KMS-11 (cell line): ENCODE results near the gene DSCAML1.
A peak's percentile ranks its signal among the peaks of the same experiment; 100 is the strongest.

Experiments
- H2AFZ ChIP-seq: fragments of 200-600 bp; sonication (generic); 2 replicates; pipeline ENCODE4 v1.6.1; 2016; ENCODE audit warnings: antibody characterized with exemption, mixed run types, low read depth
- H3K27ac ChIP-seq: fragments of 200-600 bp; sonication (generic); 2 replicates; pipeline ENCODE4 v1.6.1; 2016; ENCODE audit warnings: mild to moderate bottlenecking, mixed run types
- H3K27me3 ChIP-seq: fragments of 200-600 bp; sonication (generic); 2 replicates; pipeline ENCODE4 v1.6.1; 2017; ENCODE audit warnings: mild to moderate bottlenecking, low read depth, mixed run types, moderate library complexity; ENCODE audit not compliant: insufficient read depth
- H3K36me3 ChIP-seq: fragments of 200-600 bp; sonication (generic); 2 replicates; pipeline ENCODE4 v1.6.1; 2017; ENCODE audit warnings: mild to moderate bottlenecking, mixed run types; ENCODE audit not compliant: insufficient read depth
- H3K4me1 ChIP-seq: fragments of 200-600 bp; sonication (generic); 2 replicates; pipeline ENCODE4 v1.6.1; 2016; ENCODE audit warnings: mild to moderate bottlenecking, low read depth, mixed run types; ENCODE audit not compliant: poor library complexity, severe bottlenecking
- H3K4me2 ChIP-seq: fragments of 200-600 bp; sonication (generic); 2 replicates; pipeline ENCODE4 v1.7.0; 2016; ENCODE audit warnings: mild to moderate bottlenecking, mixed run types
- H3K4me3 ChIP-seq: fragments of 200-600 bp; sonication (generic); IDR thresholded peaks from 2 replicates; pipeline ENCODE4 v1.6.1; 2017; ENCODE audit warnings: low read depth, low read length, mixed read lengths; ENCODE audit not compliant: insufficient read depth
- H3K79me2 ChIP-seq: fragments of 200-600 bp; sonication (generic); 2 replicates; pipeline ENCODE4 v1.6.1; 2016; ENCODE audit warnings: low read depth, mixed run types; ENCODE audit not compliant: insufficient read depth
- H3K9ac ChIP-seq: fragments of 200-600 bp; sonication (generic); 2 replicates; pipeline ENCODE4 v1.6.1; 2016; ENCODE audit warnings: mild to moderate bottlenecking, mixed run types
- H4K20me1 ChIP-seq: fragments of 200-600 bp; sonication (generic); 2 replicates; pipeline ENCODE4 v1.6.1; 2016; ENCODE audit warnings: mild to moderate bottlenecking, mixed run types; ENCODE audit not compliant: insufficient read depth
- TF ChIP-seq, protein P1 (sequence below): fragments of 200-600 bp; sonication (generic); conservative IDR thresholded peaks from 2 replicates; pipeline ENCODE4 v1.6.1; 2017; ENCODE audit warnings: low read depth, mild to moderate bottlenecking, antibody characterized with exemption, low read length, moderate library complexity, mixed read lengths

The DSCAML1 gene

DNA sequence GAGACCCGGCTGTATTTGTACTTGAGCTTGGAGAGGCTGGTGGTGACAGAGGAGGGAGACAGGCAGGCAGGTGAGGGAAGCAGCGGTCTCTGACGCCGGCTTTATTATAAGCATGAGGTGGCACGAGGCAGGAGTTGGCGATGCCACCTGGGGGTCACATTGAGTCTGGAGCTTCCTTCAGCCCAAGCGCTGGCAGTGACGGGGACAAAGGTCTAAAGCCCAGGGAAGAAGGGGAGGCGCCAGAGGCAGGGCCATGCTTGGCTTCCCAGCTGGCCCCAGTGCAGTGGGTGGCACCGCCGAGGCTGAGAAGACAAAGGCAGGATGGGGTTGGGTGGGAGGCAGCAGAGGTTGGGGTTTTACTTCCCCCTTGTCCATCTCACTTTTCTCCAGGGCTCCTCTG lies 23.1 kb upstream of the DSCAML1 start:
- Histone ChIP-seq H3K4me1 (peaks cover 34% of the 10 kb centered on the region), H4K20me1 (no peaks in the 10 kb centered on the region), H3K4me3 (no peak overlapping the region), H3K27me3 (no peaks in the 10 kb centered on the region), H3K36me3 (no peaks in the 10 kb centered on the region), H3K79me2 (no peaks in the 10 kb centered on the region), H3K27ac (no peak overlapping the region), H2AFZ (no peak overlapping the region), H3K9ac (no peak overlapping the region), H3K4me2 (no peak overlapping the region)
- TF ChIP-seq, protein P1, sequence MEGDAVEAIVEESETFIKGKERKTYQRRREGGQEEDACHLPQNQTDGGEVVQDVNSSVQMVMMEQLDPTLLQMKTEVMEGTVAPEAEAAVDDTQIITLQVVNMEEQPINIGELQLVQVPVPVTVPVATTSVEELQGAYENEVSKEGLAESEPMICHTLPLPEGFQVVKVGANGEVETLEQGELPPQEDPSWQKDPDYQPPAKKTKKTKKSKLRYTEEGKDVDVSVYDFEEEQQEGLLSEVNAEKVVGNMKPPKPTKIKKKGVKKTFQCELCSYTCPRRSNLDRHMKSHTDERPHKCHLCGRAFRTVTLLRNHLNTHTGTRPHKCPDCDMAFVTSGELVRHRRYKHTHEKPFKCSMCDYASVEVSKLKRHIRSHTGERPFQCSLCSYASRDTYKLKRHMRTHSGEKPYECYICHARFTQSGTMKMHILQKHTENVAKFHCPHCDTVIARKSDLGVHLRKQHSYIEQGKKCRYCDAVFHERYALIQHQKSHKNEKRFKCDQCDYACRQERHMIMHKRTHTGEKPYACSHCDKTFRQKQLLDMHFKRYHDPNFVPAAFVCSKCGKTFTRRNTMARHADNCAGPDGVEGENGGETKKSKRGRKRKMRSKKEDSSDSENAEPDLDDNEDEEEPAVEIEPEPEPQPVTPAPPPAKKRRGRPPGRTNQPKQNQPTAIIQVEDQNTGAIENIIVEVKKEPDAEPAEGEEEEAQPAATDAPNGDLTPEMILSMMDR = no peak

DNA sequence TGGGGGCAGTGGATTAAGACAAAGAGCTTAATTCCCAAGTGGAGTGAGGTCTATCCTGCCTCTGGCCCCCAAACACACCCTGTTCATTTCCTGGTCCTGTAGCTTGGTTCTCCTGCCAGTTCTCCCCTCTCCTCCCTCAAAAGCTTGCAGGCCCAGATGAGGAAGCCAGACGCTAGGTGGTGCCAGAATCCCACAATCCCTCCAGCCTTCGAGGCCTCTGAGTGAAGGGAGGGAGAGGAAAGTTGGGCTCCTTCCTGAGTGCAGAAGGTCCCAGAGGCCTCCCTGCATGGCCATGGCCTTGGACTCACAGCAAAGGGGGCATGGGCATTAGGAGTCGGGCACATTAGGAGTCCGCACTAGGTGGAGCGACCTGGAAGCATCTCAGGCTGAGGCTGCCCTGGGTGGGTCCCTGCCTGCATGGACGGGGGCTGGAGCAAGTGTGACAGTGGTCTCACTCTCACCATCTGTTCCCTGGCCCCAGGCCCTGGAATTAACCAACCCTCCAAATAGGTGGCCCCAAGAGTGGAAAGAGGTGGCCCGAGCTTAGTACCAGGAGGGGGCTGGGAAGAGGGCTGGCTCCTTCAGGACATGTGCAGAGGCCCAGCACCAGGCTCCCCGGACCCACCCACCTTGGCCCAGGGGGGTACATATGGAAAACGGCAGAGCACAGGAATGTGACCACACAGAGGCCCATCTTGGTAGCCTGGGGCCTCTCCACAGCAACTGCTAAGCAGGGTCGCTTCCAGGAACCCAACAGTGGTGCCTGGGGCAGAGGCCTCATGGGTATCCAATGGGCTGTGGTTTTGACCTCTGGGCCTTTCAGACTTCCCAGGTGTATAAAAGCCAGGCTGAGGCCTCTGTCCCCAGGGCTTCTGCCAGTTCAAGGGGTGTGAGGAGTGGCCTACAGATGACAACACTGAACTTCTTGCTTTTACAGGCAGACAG lies 22.4 kb upstream of the DSCAML1 start:
- no peak overlapping the region for H3K4me2 ChIP-seq

DNA sequence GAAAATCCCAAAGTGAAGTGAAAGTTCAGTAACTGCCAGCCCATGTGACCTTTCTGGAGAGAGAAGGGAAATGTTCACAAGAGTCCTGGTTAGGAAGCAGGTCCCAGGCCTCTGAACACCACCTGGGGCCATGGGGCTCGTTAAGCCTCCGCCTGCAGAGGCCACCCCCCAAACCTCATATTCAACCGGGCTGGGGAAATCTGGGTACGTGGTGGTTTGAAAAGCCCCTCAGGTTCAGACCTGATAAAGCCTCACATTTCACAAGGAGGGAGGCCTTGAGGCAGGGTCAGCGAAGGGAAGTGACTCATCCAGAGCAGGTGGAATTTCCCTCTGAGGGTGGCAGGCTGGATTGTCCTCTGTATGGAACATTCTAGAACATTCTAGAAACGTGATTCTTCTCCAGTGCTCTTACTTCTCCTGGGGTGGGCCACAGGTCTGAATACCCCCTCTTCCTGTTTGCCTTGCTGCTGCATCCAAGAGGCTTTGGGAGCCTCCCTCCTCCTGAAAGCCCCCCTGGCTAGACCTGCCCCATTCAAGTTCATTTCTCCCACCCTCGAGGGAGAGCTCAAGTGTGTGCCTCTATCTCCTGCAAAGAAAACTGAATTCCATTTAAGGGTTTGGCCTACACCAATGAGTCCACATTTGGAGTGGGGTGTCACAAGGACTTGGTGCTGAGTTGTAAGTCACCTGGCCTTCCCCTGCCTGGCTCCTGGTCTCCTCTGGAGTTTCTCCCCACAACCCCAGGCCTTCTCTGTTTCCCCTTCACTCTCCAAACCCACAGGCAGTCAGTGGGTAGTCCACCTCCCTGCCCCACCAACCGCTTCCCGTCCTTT lies 21.2 kb upstream of the DSCAML1 start:
- no peak overlapping the region; the same call in 1 of the 2 replicates for H3K4me2 ChIP-seq
- H4K20me1 ChIP-seq = no peaks in the 10 kb centered on the region
- TF ChIP-seq, protein P1 = peak; percentile 43; the same call in 1 of the 2 replicates
- no peaks in the 10 kb centered on the region for H3K79me2 ChIP-seq
- no peak overlapping the region for H3K9ac ChIP-seq
- no peaks in the 10 kb centered on the region for H3K36me3 ChIP-seq
- H3K27ac ChIP-seq = no peak overlapping the region; the same call in 1 of the 2 replicates
- H3K4me1 ChIP-seq = peaks cover 45% of the 10 kb centered on the region
- no peak overlapping the region for H3K4me3 ChIP-seq
- peak overlapping the region; percentile 75 for H2AFZ ChIP-seq
- H3K27me3 ChIP-seq = no peaks in the 10 kb centered on the region

More for the DNA sequence above, 22.4 kb upstream of the DSCAML1 start:
- Histone ChIP-seq H2AFZ (no peak overlapping the region), H3K27me3 (no peaks in the 10 kb centered on the region), H3K36me3 (no peaks in the 10 kb centered on the region), H4K20me1 (no peaks in the 10 kb centered on the region), H3K4me3 (no peak overlapping the region), H3K79me2 (no peaks in the 10 kb centered on the region), H3K9ac (no peak overlapping the region), H3K27ac (no peak overlapping the region), H3K4me1 (peaks cover 41% of the 10 kb centered on the region)
- TF ChIP-seq, protein P1 = peak; percentile 41; the same call in 1 of the 2 replicates

DNA sequence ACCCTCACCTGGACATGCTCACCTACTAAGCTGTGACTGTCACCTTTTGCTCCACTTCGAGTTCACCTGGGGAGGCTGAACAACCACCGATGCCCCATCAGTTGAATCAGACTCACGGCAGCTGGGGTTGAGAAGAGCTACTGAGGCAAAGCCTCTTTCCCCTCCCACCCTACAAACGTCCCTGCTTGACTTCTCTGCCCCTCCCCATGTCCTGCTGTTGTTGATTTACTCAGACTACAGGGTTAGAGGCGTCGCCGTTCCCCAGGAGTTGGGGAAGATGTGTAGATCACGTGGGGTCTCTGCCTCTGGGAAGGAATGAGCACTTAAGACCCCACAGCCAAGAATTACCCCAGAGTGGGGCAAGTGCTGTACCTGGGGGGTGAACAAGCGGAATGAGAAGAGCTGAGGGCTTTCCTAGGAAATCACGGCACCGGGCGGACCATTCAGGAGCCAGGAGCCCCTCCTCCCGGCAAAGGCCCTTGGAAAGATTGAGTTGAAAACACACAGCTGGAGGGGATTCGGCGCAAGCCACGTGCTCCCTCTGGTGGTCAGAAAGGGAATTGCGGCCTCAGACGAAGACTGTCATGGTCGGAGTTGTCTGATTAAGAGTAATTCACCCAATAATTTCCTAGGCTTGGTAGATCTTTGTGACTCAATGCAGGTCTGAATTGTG lies 20.5 kb upstream of the DSCAML1 start:
- peak overlapping the region; percentile 75 for H2AFZ ChIP-seq
- H3K27ac ChIP-seq = no peak overlapping the region; the same call in 1 of the 2 replicates
- H3K79me2 ChIP-seq = no peaks in the 10 kb centered on the region
- H3K4me2 ChIP-seq = no peak overlapping the region; the same call in 1 of the 2 replicates
- H3K9ac ChIP-seq = no peak overlapping the region
- TF ChIP-seq, protein P1 = peak; percentile 90
- no peaks in the 10 kb centered on the region for H3K27me3 ChIP-seq
- H3K4me1 ChIP-seq = peaks cover 45% of the 10 kb centered on the region
- H4K20me1 ChIP-seq = no peaks in the 10 kb centered on the region
- no peaks in the 10 kb centered on the region for H3K36me3 ChIP-seq
- no peak overlapping the region for H3K4me3 ChIP-seq
